Adrenal gland (tissue), 12 donors: Measurements from ENCODE around the gene NEURL2. TPM values are rescaled to one million over a fixed set of nuclear protein-coding genes. Genes with fewer than 3 reads are reported as not detected.

ENCODE experiments used
- DNase-seq, 7 donors: peaks; one replicate each; pipeline ENCODE4 v3.0.0-alpha.2; 2019 to 2020
- H3K27ac ChIP-seq, 5 donors: fragments of 200-600 bp; sonication (generic) in 4 of 5; 1 replicate in 3 of 5; 2 replicates in 2 of 5; pipeline versions ENCODE4 v1.5.1 to v1.8.0; 2016 to 2020; ENCODE audit warnings: mild to moderate bottlenecking in 1 of 5
- H3K27me3 ChIP-seq: fragments of 200-600 bp; 2 replicates; pipeline ENCODE4 v1.8.0; 2021
- H3K36me3 ChIP-seq, 2 donors: fragments of 200-600 bp; replicated peaks in 1 of 2; 1 replicate in 1 of 2; 2 replicates in 1 of 2; pipeline versions ENCODE4 v1.5.1 to v1.8.0; 2018 to 2022
- H3K4me1 ChIP-seq, 2 donors: fragments of 200-600 bp; replicated peaks in 1 of 2; 1 replicate in 1 of 2; 2 replicates in 1 of 2; pipeline versions ENCODE4 v1.5.1 to v1.8.0; 2018 to 2021
- H3K4me3 ChIP-seq, 4 donors: fragments of 200-600 bp; sonication (generic) in 3 of 4; one replicate each; pipeline ENCODE4 v1.5.1; 2016 to 2018
- H3K9me3 ChIP-seq, 3 donors: fragments of 200-600 bp; sonication (generic) in 1 of 3; replicated peaks in 1 of 3; 1 replicate in 2 of 3; 2 replicates in 1 of 3; pipeline versions ENCODE4 v1.5.1 to v1.8.0; 2016 to 2021
- POLR2A ChIP-seq, 2 donors: fragments of 450-650 bp; IDR thresholded peaks; one replicate each; pipeline ENCODE4 v1.6.1; 2017; ENCODE audit warnings: antibody characterized with exemption in 2 of 2, mild to moderate bottlenecking in 2 of 2, moderate library complexity in 1 of 2
- WGBS, 4 donors: extraction: QIAGEN DNeasy Blood & Tissue Kit in 2 of 4; methylation state at CpG; one replicate each; pipeline versions ENCODE4 v1.1.5 to v1.1.7; 2013 to 2017; 5-methylcytosine and 5-hydroxymethylcytosine counted together
- intact Hi-C, 2 donors: fragments of 100-400 bp; cut with DNase I; formaldehyde crosslinking; loops; one replicate each; pipeline versions ENCODE4 v1.14.1 to v1.15.0; 2022 to 2023
- polyA plus RNA-seq, 3 donors: library from polyadenylated mRNA; stranded (reverse); fragments of 200-250 nt in 2 of 3; fragments of 350-450 nt in 1 of 3; fragmentation: Illumina TruSeq in 1 of 3; extraction: RNeasy Lipid Tissue Mini Kit (QIAGEN cat#74804) in 1 of 3; gene quantifications; one replicate each; pipeline ENCODE4 v1.2.3, GENCODE V29; 2013 to 2014
- total RNA-seq, 9 donors: library from RNA; depleted of rRNA in 4 of 9; stranded (reverse); fragments of >200 nt in 4 of 9; fragments of 120-200 nt in 1 of 9; fragmentation: NEBNext Ultra II Directional in 1 of 9; extraction: Animal tissue kit (Norgen Biotek cat#: 25700) in 1 of 9; gene quantifications; one replicate each; pipeline versions ENCODE4 v1.1.0 to v1.2.4, GENCODE V29; 2013 to 2023
- TF ChIP-seq, protein P1 (sequence below), 6 experiments: fragments of 450-650 bp in 4 of 6; fragments of 200-600 bp in 2 of 6; sonication (generic) in 1 of 6; IDR thresholded peaks; 1 replicate in 5 of 6; 2 replicates in 1 of 6; pipeline versions ENCODE4 v1.5.1 to v1.8.0; 2016 to 2021; ENCODE audit warnings: antibody characterized with exemption in 6 of 6, mild to moderate bottlenecking in 2 of 6, moderate library complexity in 1 of 6
- donor health status: healthy with polysubstance abuse.
- donor health status: Bipolar disorder and iron deficiency.
- donor health status: DM: yes; HTN: yes; CAD: no.
- donor health status: DM: no; HTN: no; CAD: no.
- donor health status: DM: no; HTN: no; CAD: no.
- donor health status: DM: yes; HTN: yes; CAD: no.

NEURL2 gene
- total and polyA plus RNA-seq, 12 donors, result 1.0 to 36.4 (median 13.7) TPM

DNA sequence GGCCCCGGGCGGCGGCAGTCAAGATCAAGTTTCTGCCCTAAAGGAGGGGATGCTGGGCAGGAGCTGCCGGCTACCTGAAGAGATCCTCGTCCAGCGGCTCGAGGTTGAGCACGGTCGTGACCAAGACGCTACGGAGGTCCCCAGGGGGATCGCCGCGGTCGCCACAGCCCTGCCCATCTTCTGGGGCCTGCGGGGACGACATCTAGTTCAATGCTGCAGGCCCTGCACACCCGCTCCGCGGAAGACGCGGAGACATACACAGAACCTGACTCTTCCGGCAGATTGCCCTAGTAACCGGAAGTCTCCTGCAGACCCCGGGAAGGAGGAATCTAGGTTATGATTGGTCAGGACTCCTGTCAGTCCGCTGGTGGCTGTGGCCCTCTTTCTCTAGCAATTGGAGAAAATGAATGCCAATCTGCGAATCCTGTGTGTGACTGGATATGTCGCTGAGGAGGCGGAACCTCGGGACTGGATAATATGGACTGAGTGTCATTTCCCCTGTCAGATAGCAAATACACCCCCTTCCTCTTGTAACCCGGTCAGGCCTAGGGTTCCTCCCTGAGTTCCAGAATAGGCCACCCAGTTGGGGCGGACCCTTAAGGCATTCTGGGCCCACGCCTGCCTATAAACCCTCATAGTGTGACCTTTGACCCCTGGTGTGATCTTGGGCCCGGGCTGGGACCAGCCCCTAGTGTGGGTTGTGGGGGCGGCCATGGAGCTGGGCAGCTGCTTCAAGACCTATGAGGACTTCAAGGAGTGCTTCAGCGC lies 33.7 kb downstream of the NEURL2 start, which contains the start of the genes ACOT8 and ZSWIM3:
Gene ACOT8, minus strand, starts transcription at position 279 of the 768 bp plus-strand sequence. Its CDS starts 77 bp downstream, at position 202.
Gene ZSWIM3, plus strand, starts transcription at position 501 of the 768 bp plus-strand sequence. Its CDS starts 212 bp downstream, at position 713.
- Histone ChIP-seq H3K4me3 (peak within 1 kb of the TSS; percentile 61 to 99 (median 78)), H3K27ac (peak within 1 kb of the TSS; percentile 53 to 91 (median 76)), H3K4me1 (peaks cover 20 to 49% of the 10 kb centered on the region in 2 donors), H3K9me3 (no peaks in the 10 kb centered on the region), H3K36me3 (peaks cover 0 to 6% of the 10 kb centered on the region in 2 donors), H3K27me3 (no peaks in the 10 kb centered on the region)
- WGBS, 4 donors, result 0 to 2% (median 1%) methylated on average over 26 to 36 of the region's 36 CpGs
- intact Hi-C loops, result no loop called here
- peak; percentile 96 to 100 (median 99) for DNase-seq
- TF ChIP-seq POLR2A (IDR thresholded peaks at IDR 0.05), result peak; percentile 28 to 78
- TF ChIP-seq, protein P1, sequence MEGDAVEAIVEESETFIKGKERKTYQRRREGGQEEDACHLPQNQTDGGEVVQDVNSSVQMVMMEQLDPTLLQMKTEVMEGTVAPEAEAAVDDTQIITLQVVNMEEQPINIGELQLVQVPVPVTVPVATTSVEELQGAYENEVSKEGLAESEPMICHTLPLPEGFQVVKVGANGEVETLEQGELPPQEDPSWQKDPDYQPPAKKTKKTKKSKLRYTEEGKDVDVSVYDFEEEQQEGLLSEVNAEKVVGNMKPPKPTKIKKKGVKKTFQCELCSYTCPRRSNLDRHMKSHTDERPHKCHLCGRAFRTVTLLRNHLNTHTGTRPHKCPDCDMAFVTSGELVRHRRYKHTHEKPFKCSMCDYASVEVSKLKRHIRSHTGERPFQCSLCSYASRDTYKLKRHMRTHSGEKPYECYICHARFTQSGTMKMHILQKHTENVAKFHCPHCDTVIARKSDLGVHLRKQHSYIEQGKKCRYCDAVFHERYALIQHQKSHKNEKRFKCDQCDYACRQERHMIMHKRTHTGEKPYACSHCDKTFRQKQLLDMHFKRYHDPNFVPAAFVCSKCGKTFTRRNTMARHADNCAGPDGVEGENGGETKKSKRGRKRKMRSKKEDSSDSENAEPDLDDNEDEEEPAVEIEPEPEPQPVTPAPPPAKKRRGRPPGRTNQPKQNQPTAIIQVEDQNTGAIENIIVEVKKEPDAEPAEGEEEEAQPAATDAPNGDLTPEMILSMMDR (IDR thresholded peaks at IDR 0.05), result no peak

GRCh38 chr20:45853484-45853883 lies 37.5 kb downstream of the NEURL2 start:
- no peak overlapping the region for H3K4me3 ChIP-seq
- intact Hi-C loops, result no loop called here
- H3K27me3 ChIP-seq, result no peaks in the 10 kb centered on the region
- H3K4me1 ChIP-seq, result peaks cover 33 to 64% of the 10 kb centered on the region in 2 donors
- no peak for TF ChIP-seq POLR2A (IDR thresholded peaks at IDR 0.05)
- TF ChIP-seq, protein P1 (IDR thresholded peaks at IDR 0.05), result no peak
- peaks cover 0 to 10% of the 10 kb centered on the region in 2 donors for H3K36me3 ChIP-seq
- H3K9me3 ChIP-seq, result no peaks in the 10 kb centered on the region
- H3K27ac ChIP-seq, result no peak overlapping the region
- 74 to 87% (median 83%) methylated on average over 2 of the region's 2 CpGs for WGBS, 4 donors
- no peak for DNase-seq

- TF ChIP-seq, protein P1 (IDR thresholded peaks at IDR 0.05), result no peak
- TF ChIP-seq POLR2A (IDR thresholded peaks at IDR 0.05), result no peak
- intact Hi-C loops, result no loop called here
- WGBS, 4 donors, result 90 to 95% (median 93%) methylated on average over 5 to 6 of the region's 6 CpGs
- Histone ChIP-seq H3K36me3 (peaks cover 0 to 19% of the 10 kb centered on the region in 2 donors), H3K27ac (peak overlapping the region in 1 of 5 donors; percentile 70), H3K9me3 (no peaks in the 10 kb centered on the region), H3K27me3 (no peaks in the 10 kb centered on the region), H3K4me1 (peaks cover 33 to 56% of the 10 kb centered on the region in 2 donors), H3K4me3 (no peak overlapping the region)
- DNase-seq, result no peak
Observed at GRCh38 chr20:45852326-45852725, 38.7 kb downstream of the NEURL2 start.

GRCh38 chr20:45851501-45851900 lies 39.5 kb downstream of the NEURL2 start:
- TF ChIP-seq POLR2A (IDR thresholded peaks at IDR 0.05), result no peak
- TF ChIP-seq, protein P1 (IDR thresholded peaks at IDR 0.05), result no peak
- H3K27me3 ChIP-seq, result no peaks in the 10 kb centered on the region
- peak overlapping the region in 4 of 5 donors; percentile 3 to 70 (median 65) for H3K27ac ChIP-seq
- peaks cover 0 to 27% of the 10 kb centered on the region in 2 donors for H3K36me3 ChIP-seq
- intact Hi-C loops, result no loop called here
- H3K4me3 ChIP-seq, result no peak overlapping the region
- no peaks in the 10 kb centered on the region for H3K9me3 ChIP-seq
- peaks cover 30 to 55% of the 10 kb centered on the region in 2 donors for H3K4me1 ChIP-seq
- DNase-seq, result no peak
